HepG2 (cell line): ENCODE data around the gene SNAI1. TPM values are rescaled to one million over a fixed set of nuclear protein-coding genes. Genes with fewer than 3 reads are reported as not detected.

Experiments
- ATAC-seq: fragments of 200-7000 bp; cut with Tn5 transposase; 3 replicates; pipeline ENCODE4 v1.9.1; 2020; ENCODE audit warnings: mild to moderate bottlenecking, moderate library complexity
- BruUV-seq: library from RNA; stranded (reverse); fragments of 400-500 nt; replicated peaks from 2 replicates; lab custom pipeline; 2021; lab: Mats Ljungman, UMichigan
- CTCF ChIA-PET: fragments of 300-600 bp; formaldehyde crosslinking; extraction: SDS; loops from one replicate; lab custom pipeline; 2021; ENCODE audit warnings: low total read pairs, inconsistent platforms, low intra/inter-chr PET ratio; lab: Yijun Ruan, JAX
- POLR2A ChIA-PET: fragments of 350-600 bp; sonication (Branson Sonifier 250); formaldehyde crosslinking; loops from one replicate; lab custom pipeline; 2020; ENCODE audit warnings: antibody characterized with exemption, inconsistent platforms; lab: Yijun Ruan, JAX
- DNase-seq: peaks from one replicate; pipeline ENCODE4 v3.0.0-alpha.2; 2015; ENCODE audit warnings: low spot score
- FAIRE-seq: peaks from 3 replicates; lab custom pipeline; 2011; peaks lifted over from hg19 to GRCh38; lab: Jason Lieb, UNC
- H2AFZ ChIP-seq: one replicate; pipeline ENCODE4 v1.6.1; 2011; ENCODE audit warnings: low read length, inconsistent platforms
- H3K27ac ChIP-seq: fragments of 300-600 bp; 3 replicates; pipeline ENCODE4 v1.8.0; 2011; ENCODE audit warnings: mixed run types, mild to moderate bottlenecking, mixed read lengths, low read length, inconsistent platforms; ENCODE audit not compliant: insufficient read depth; ENCODE audit errors: extremely low read length
- H3K27me3 ChIP-seq, 2 experiments: fragments of 200-600 bp in 1 of 2; 2 replicates in 1 of 2; 3 replicates in 1 of 2; pipeline versions ENCODE4 v1.6.0 to v1.8.0; 2011; ENCODE audit warnings: low read length in 2 of 2, mild to moderate bottlenecking in 2 of 2, moderate library complexity in 2 of 2, inconsistent platforms in 1 of 2; ENCODE audit not compliant: insufficient read depth in 2 of 2, control insufficient read depth in 1 of 2
- H3K36me3 ChIP-seq, 2 experiments: fragments of 200-600 bp in 1 of 2; replicated peaks in 1 of 2; 2 replicates in 1 of 2; 3 replicates in 1 of 2; pipeline versions ENCODE4 v1.5.1 to v1.8.0; 2011; ENCODE audit warnings: low read length in 2 of 2, inconsistent platforms in 1 of 2; ENCODE audit not compliant: insufficient read depth in 2 of 2, control insufficient read depth in 1 of 2
- H3K4me1 ChIP-seq: 2 replicates; pipeline ENCODE4 v1.5.1; 2012; ENCODE audit warnings: low read length, inconsistent platforms; ENCODE audit not compliant: insufficient read depth
- H3K4me2 ChIP-seq: 2 replicates; pipeline ENCODE4 v1.6.0; 2011; ENCODE audit warnings: low read depth, low read length, inconsistent platforms
- H3K4me3 ChIP-seq, 3 experiments: fragments of 200-600 bp in 1 of 3; sonication (generic), shearing (Covaris generic) in 1 of 3; replicated peaks in 1 of 3; 2 replicates each; pipeline ENCODE4 v1.5.1; 2011 to 2016; ENCODE audit warnings: low read length in 3 of 3, inconsistent platforms in 2 of 3, low read depth in 2 of 3, mild to moderate bottlenecking in 2 of 3, control low read depth in 1 of 3, mixed read lengths in 1 of 3; ENCODE audit not compliant: insufficient read depth in 1 of 3
- H3K79me2 ChIP-seq: one replicate; pipeline ENCODE4 v1.6.1; 2011; ENCODE audit warnings: low read length, inconsistent platforms; ENCODE audit not compliant: insufficient read depth
- H3K9ac ChIP-seq: 2 replicates; pipeline ENCODE4 v1.6.0; 2011; ENCODE audit warnings: mild to moderate bottlenecking, low read depth, low read length, inconsistent platforms; ENCODE audit not compliant: insufficient read depth
- H3K9me3 ChIP-seq: 2 replicates; pipeline ENCODE4 v1.5.1; 2012; ENCODE audit warnings: mild to moderate bottlenecking, low read length
- H4K20me1 ChIP-seq: 2 replicates; pipeline ENCODE4 v1.6.0; 2011; ENCODE audit warnings: inconsistent platforms, mild to moderate bottlenecking, low read length, moderate library complexity; ENCODE audit not compliant: insufficient read depth
- ATF2 ChIP-seq: sonication (generic); formaldehyde crosslinking; IDR thresholded peaks from 2 replicates; pipeline ENCODE4 v1.4.0; 2020; ENCODE audit warnings: missing genetic modification reagents
- CTCF ChIP-seq: sonication (generic); formaldehyde crosslinking; IDR thresholded peaks from 2 replicates; pipeline ENCODE4 v1.5.0; 2020; ENCODE audit warnings: mild to moderate bottlenecking, missing genetic modification reagents, moderate library complexity
- GABPB1 ChIP-seq: IDR thresholded peaks from 2 replicates; pipeline ENCODE4 v1.6.1; 2016; ENCODE audit warnings: mild to moderate bottlenecking, missing genetic modification reagents, moderate library complexity, missing compliant biosample characterization
- HIVEP1 ChIP-seq: sonication (generic); formaldehyde crosslinking; IDR thresholded peaks from 2 replicates; pipeline ENCODE4 v1.4.0; 2020; ENCODE audit warnings: mild to moderate bottlenecking, missing genetic modification reagents
- HNRNPLL ChIP-seq: fragments of 200-400 bp; formaldehyde crosslinking; IDR thresholded peaks from 2 replicates; pipeline ENCODE4 v1.6.1; 2017; ENCODE audit warnings: mild to moderate bottlenecking, low read depth, low read length; ENCODE audit not compliant: poor library complexity, severe bottlenecking
- MATR3 ChIP-seq: sonication (generic); formaldehyde crosslinking; IDR thresholded peaks from 2 replicates; pipeline ENCODE4 v1.4.0; 2020; ENCODE audit warnings: missing genetic modification reagents
- MXD3 ChIP-seq: IDR thresholded peaks from 2 replicates; pipeline ENCODE4 v1.6.1; 2016; ENCODE audit warnings: mild to moderate bottlenecking, missing biosample characterization, missing genetic modification reagents
- PCBP2 ChIP-seq: fragments of 200-400 bp; formaldehyde crosslinking; optimal IDR thresholded peaks from 2 replicates; pipeline ENCODE3; 2018; ENCODE audit warnings: low read length, low read depth; ENCODE audit not compliant: poor library complexity, severe bottlenecking
- POLR2AphosphoS2 ChIP-seq: IDR thresholded peaks from 2 replicates; pipeline ENCODE4 v1.6.1; 2011; ENCODE audit warnings: low read depth, low read length, improper control_type of control experiment
- SOX13 ChIP-seq, 3 experiments: fragments of 450-650 bp in 1 of 3; sonication (generic) in 1 of 3; formaldehyde crosslinking in 1 of 3; IDR thresholded peaks in 2 of 3; conservative IDR thresholded peaks in 1 of 3; 2 replicates each; pipeline versions ENCODE4 v1.5.0 to v1.6.1; 2016 to 2020; ENCODE audit warnings: antibody characterized with exemption in 1 of 3, mild to moderate bottlenecking in 1 of 3, missing compliant biosample characterization in 1 of 3, missing genetic modification reagents in 1 of 3, moderate library complexity in 1 of 3
- ZFX ChIP-seq: sonication (generic); formaldehyde crosslinking; IDR thresholded peaks from 2 replicates; pipeline ENCODE4 v1.4.0; 2020; ENCODE audit warnings: mild to moderate bottlenecking, low read depth, missing genetic modification reagents, moderate library complexity
- ZKSCAN5 ChIP-seq: sonication (generic); formaldehyde crosslinking; IDR thresholded peaks from 2 replicates; pipeline ENCODE4 v1.5.1; 2020; ENCODE audit warnings: mild to moderate bottlenecking, missing genetic modification reagents
- ZNF280B ChIP-seq: sonication (generic); formaldehyde crosslinking; IDR thresholded peaks from 2 replicates; pipeline ENCODE4 v1.5.0; 2020; ENCODE audit warnings: missing genetic modification reagents, mild to moderate bottlenecking, borderline replicate concordance
- ZNF550 ChIP-seq: sonication (generic); formaldehyde crosslinking; IDR thresholded peaks from 2 replicates; pipeline ENCODE4 v1.4.0; 2020; ENCODE audit warnings: mild to moderate bottlenecking, missing genetic modification reagents, borderline replicate concordance
- ZNF773 ChIP-seq: sonication (generic); formaldehyde crosslinking; IDR thresholded peaks from 2 replicates; pipeline ENCODE4 v1.4.0; 2020; ENCODE audit warnings: missing genetic modification reagents, borderline replicate concordance
- ZZZ3 ChIP-seq: sonication (generic); formaldehyde crosslinking; IDR thresholded peaks from 2 replicates; pipeline ENCODE4 v1.4.0; 2020; ENCODE audit warnings: missing genetic modification reagents, mild to moderate bottlenecking, borderline replicate concordance
- WGBS: methylation state at CpG from one replicate; pipeline ENCODE4 v1.1.6; 2017; ENCODE audit warnings: low lambda C conversion rate; 5-methylcytosine and 5-hydroxymethylcytosine counted together
- in situ Hi-C: cut with HindIII; loops from 2 replicates; pipeline ENCODE4 v1.10.0; 2017; ENCODE audit warnings: low pct_unique_long_range_greater_than_20kb; ENCODE audit not compliant: extremely low pct_ligation_motif_present
- intact Hi-C: fragments of 100-400 bp; cut with micrococcal nuclease; formaldehyde crosslinking; loops from one replicate; pipeline ENCODE4 v1.10.0; 2022; ENCODE audit not compliant: unreplicated experiment
- polyA plus RNA-seq, 8 experiments: library from polyadenylated mRNA; depleted of rRNA in 3 of 8; stranded (reverse) in 7 of 8; unstranded in 1 of 8; fragments of >200 nt; fragmentation: Illumina TruSeq in 4 of 8; extraction: Trizol in 4 of 8; gene quantifications; 2 replicates each; pipeline versions ENCODE4 v1.2.1 to v1.2.3, GENCODE V29; 2011 to 2016; ENCODE audit warnings: low read depth in 4 of 8, missing spikeins in 1 of 8, mixed read lengths in 1 of 8; ENCODE audit not compliant: insufficient read depth in 1 of 8
- total RNA-seq, 5 experiments: library from RNA; depleted of rRNA; stranded (reverse); fragments of >200 nt; fragmentation: Illumina TruSeq; extraction: Trizol; gene quantifications; 2 replicates each; pipeline ENCODE4 v1.2.3, GENCODE V29; 2016; ENCODE audit warnings: low read depth in 1 of 5

SNAI1 gene
- total and polyA plus RNA-seq, 2 of the 13 experiments (the other 11 are each of a cell fraction or from before 2014, with no cell fraction given) = 1.3 to 1.4 TPM

GRCh38 chr20:50015636-50015992 lies 32.8 kb downstream of the SNAI1 start (continued):
- peak; percentile 46; the same call in 1 of the 2 replicates for TF ChIP-seq ZKSCAN5 (CRISPR knock-in tag)

GRCh38 chr20:50015993-50016770 lies 33.4 kb downstream of the SNAI1 start:
- ChIA-PET POLR2A (interaction anchor here (0.7 to 1.2 kb wide), 4 partner anchors 17 to 34 kb away, joined by 3 read pairs; no protein-coding TSS in a partner anchor), CTCF (no interaction called here)
- in situ Hi-C loops (no loop called here), intact Hi-C loops (no loop called here)
- Histone ChIP-seq H3K36me3 (no peaks in the 10 kb centered on the region), H2AFZ (peak overlapping the region; percentile 31), H3K4me1 (peaks cover 40% of the 10 kb centered on the region), H4K20me1 (no peaks in the 10 kb centered on the region), H3K79me2 (no peaks in the 10 kb centered on the region), H3K9ac (peak overlapping the region; percentile 41), H3K9me3 (no peaks in the 10 kb centered on the region), H3K4me3 (peak overlapping the region; percentile 15 to 68 (median 49)), H3K27me3 (peaks cover 3 to 9% of the 10 kb centered on the region in 2 experiments; a peak in 2 of 5 replicates), H3K27ac (no peak overlapping the region), H3K4me2 (peak overlapping the region; percentile 93)
- peak; percentile 91 for ATAC-seq
- under 1% methylated on average over 12 of the region's 18 CpGs for WGBS
- DNase-seq = peak; percentile 66
- FAIRE-seq = peak; percentile 72
- no TSS peak for BruUV-seq
- TF ChIP-seq SOX13 (IDR thresholded peaks at IDR 0.05) = no peak
- no peak for TF ChIP-seq SOX13 (CRISPR knock-in tag; conservative IDR thresholded peaks at IDR 0.05 in 1 of 2, IDR thresholded peaks at IDR 0.05 in 1 of 2)
- TF ChIP-seq HIVEP1 = peak; percentile 91
- 0 out of 2 replicates have a peak, but pooled peaks have one; percentile 7 for TF ChIP-seq ATF2 (CRISPR knock-in tag)
- TF ChIP-seq ZNF280B (CRISPR knock-in tag) = no peak; the same call in 1 of the 2 replicates
- peak; percentile 5; the same call in 1 of the 2 replicates for TF ChIP-seq GABPB1 (CRISPR knock-in tag)
- TF ChIP-seq MXD3 (CRISPR knock-in tag) = no peak
- TF ChIP-seq MATR3 (CRISPR knock-in tag) = no peak
- TF ChIP-seq HNRNPLL = peak; percentile 51
- peak; percentile 65 for TF ChIP-seq ZFX (CRISPR knock-in tag)
- no peak for TF ChIP-seq PCBP2
- no peak for TF ChIP-seq ZNF773
- TF ChIP-seq ZZZ3 = no peak
- no peak for TF ChIP-seq POLR2AphosphoS2
- TF ChIP-seq ZNF550 (CRISPR knock-in tag) = no peak
- peak; percentile 23 for TF ChIP-seq CTCF
